T-helper 2 cell (primary cell): ENCODE data around the gene ZMYM4.

Experiments
- DNase-seq, 5 experiments: peaks; one replicate each; pipeline versions ENCODE4 v3.0.0 to v3.0.0-alpha.2; 2012 to 2022

ZMYM4 gene

GRCh38 chr1:35407743-35408142, 139.2 kb downstream of the ZMYM4 start:
- DNase-seq, result no peak

- DNase-seq, result no peak
These were observed 140.4 kb downstream of the ZMYM4 start for GRCh38 chr1:35408925-35409324.

GRCh38 chr1:35426097-35426586, 157.6 kb downstream of the ZMYM4 start:
- DNase-seq, result no peak

GRCh38 chr1:35428360-35428759, 159.9 kb downstream of the ZMYM4 start:
- no peak for DNase-seq

GRCh38 chr1:35430762-35431161, 162.3 kb downstream of the ZMYM4 start:
- DNase-seq, result no peak

GRCh38 chr1:35431173-35431599, 162.7 kb downstream of the ZMYM4 start:
- DNase-seq, result peak in 1 of 5 experiments; percentile 91

GRCh38 chr1:35432231-35432630, 163.7 kb downstream of the ZMYM4 start:
- DNase-seq, result no peak

GRCh38 chr1:35433714-35434113, 165.2 kb downstream of the ZMYM4 start:
- no peak for DNase-seq

GRCh38 chr1:35434703-35435102, 166.2 kb downstream of the ZMYM4 start:
- no peak for DNase-seq

GRCh38 chr1:35436078-35436477, 167.6 kb downstream of the ZMYM4 start:
- no peak for DNase-seq

GRCh38 chr1:35437200-35437599, 168.7 kb downstream of the ZMYM4 start:
- no peak for DNase-seq

- DNase-seq, result no peak
These were observed 171.1 kb downstream of the ZMYM4 start for GRCh38 chr1:35439626-35440025.

GRCh38 chr1:35441926-35442579, 173.5 kb downstream of the ZMYM4 start:
- DNase-seq, result no peak

GRCh38 chr1:35442734-35443133, 174.2 kb downstream of the ZMYM4 start:
- DNase-seq, result peak in 1 of 5 experiments; percentile 61

GRCh38 chr1:35443768-35444518, 175.4 kb downstream of the ZMYM4 start:
- peak in 1 of 5 experiments; percentile 34 for DNase-seq

- DNase-seq, result no peak
These were observed 175.9 kb downstream of the ZMYM4 start for GRCh38 chr1:35444519-35444774.

GRCh38 chr1:35447278-35447677, 178.8 kb downstream of the ZMYM4 start:
- DNase-seq, result peak in 1 of 5 experiments; percentile 78

GRCh38 chr1:35448344-35448801, 179.9 kb downstream of the ZMYM4 start:
- no peak for DNase-seq

GRCh38 chr1:35449334-35450008, 181.0 kb downstream of the ZMYM4 start:
- DNase-seq, result no peak

- peak; percentile 37 to 78 (median 60) for DNase-seq
These were observed 182.6 kb downstream of the ZMYM4 start for GRCh38 chr1:35451125-35451528.

GRCh38 chr1:35452106-35452774, 183.7 kb downstream of the ZMYM4 start:
- DNase-seq, result no peak

GRCh38 chr1:35453031-35453430, 184.5 kb downstream of the ZMYM4 start:
- DNase-seq, result no peak

- no peak for DNase-seq
These were observed 185.7 kb downstream of the ZMYM4 start for GRCh38 chr1:35454176-35454575.
